ENCODE measurements around the gene IGF1R. TPM values are rescaled to one million over a fixed set of nuclear protein-coding genes. Genes with fewer than 3 reads are reported as not detected.

IGF1R gene
- polyA plus RNA-seq, 1 experiment, result 21.6 TPM

DNA sequence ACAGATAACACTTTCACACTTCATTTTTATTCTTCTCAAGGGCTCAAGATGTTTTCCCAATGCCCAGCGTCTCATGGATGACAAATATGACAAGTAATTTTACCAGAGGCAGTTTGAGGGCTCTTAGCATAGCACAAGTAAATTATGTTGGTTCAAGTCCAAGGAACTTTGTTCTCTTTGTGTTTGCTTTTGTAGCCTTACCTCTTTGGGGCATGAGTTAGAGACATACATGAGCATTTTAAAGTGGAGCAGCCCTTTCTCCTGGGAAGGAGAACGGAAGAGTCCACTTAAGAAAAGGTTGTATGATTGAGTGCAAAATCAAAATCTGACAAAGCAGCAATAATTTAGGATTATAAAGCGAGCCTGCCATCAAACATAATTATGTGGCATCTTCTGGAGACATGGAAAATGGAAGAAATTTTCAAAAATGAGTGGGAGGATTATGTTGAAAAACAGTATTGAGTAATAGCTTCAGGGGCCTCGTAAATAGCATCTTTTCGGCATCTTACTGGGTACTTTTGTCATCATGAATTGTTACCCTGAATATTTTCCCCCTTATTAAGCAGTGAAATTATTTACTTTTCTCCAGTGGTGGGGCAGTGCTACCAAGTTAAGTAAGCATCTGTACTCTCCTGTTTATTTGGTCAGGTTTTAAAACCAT is 293.4 kb downstream of the IGF1R start:
- no peak for DNase-seq (ENCODE audit: low read depth, low spot score)
- no peak overlapping the region for H3K4me3 ChIP-seq (ENCODE audit: low read depth, low read length)
- no peaks in the 10 kb centered on the region; the same call in 1 of the 2 replicates for H3K9me3 ChIP-seq (ENCODE audit: control insufficient read depth, insufficient read depth, low read length)
- TF ChIP-seq CTCF (IDR thresholded peaks at IDR 0.05; ENCODE audit: low read depth, low read length), result no peak
- CTCF ChIA-PET, result no interaction called here
- POLR2A ChIA-PET, result no interaction called here
- no peak overlapping the region for H3K27ac ChIP-seq (ENCODE audit: low read depth, low read length)
- H3K27me3 ChIP-seq (ENCODE audit: control insufficient read depth, insufficient read depth, low read length), result no peaks in the 10 kb centered on the region

GRCh38 chr15:98942431-98942830 is 294.1 kb downstream of the IGF1R start:
- no peak for TF ChIP-seq CTCF (IDR thresholded peaks at IDR 0.05; ENCODE audit: low read depth, low read length)
- no peak for DNase-seq (ENCODE audit: low read depth, low spot score)
- Histone ChIP-seq H3K27ac (ENCODE audit: low read depth, low read length) (no peak overlapping the region), H3K4me3 (ENCODE audit: low read depth, low read length) (no peak overlapping the region), H3K27me3 (ENCODE audit: control insufficient read depth, insufficient read depth, low read length) (no peaks in the 10 kb centered on the region), H3K9me3 (ENCODE audit: control insufficient read depth, insufficient read depth, low read length) (no peaks in the 10 kb centered on the region; the same call in 1 of the 2 replicates)
- POLR2A ChIA-PET, result no interaction called here
- CTCF ChIA-PET, result no interaction called here

DNA sequence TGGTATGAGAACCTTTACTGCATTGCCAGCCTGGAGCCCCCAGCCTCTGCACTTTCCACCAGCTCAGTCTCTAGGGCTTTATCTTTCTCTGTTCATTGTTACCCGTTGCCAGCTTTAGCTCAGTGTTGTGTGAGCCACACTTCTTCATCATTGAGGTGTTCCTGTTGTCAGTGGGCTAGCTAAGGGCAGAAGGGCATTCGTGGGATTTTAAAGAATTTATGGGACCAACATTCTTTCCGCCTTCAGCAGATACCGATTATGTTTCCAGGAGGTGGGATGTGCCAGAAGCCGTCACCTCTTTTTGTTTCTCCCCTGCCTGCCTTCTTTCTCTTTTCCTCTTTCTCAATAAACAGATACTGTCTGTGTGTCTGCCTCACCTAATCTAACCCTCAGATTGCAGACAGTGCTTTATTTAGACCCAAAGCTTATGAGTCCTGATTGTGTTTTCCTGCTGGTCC is 294.7 kb downstream of the IGF1R start:
- Histone ChIP-seq H3K9me3 (ENCODE audit: control insufficient read depth, insufficient read depth, low read length) (no peaks in the 10 kb centered on the region; the same call in 1 of the 2 replicates), H3K27ac (ENCODE audit: low read depth, low read length) (peak overlapping the region; percentile 39), H3K4me3 (ENCODE audit: low read depth, low read length) (no peak overlapping the region), H3K27me3 (ENCODE audit: control insufficient read depth, insufficient read depth, low read length) (no peaks in the 10 kb centered on the region)
- CTCF ChIA-PET, result no interaction called here
- DNase-seq (ENCODE audit: low read depth, low spot score), result no peak
- no peak for TF ChIP-seq CTCF (IDR thresholded peaks at IDR 0.05; ENCODE audit: low read depth, low read length)
- POLR2A ChIA-PET, result no interaction called here

DNA sequence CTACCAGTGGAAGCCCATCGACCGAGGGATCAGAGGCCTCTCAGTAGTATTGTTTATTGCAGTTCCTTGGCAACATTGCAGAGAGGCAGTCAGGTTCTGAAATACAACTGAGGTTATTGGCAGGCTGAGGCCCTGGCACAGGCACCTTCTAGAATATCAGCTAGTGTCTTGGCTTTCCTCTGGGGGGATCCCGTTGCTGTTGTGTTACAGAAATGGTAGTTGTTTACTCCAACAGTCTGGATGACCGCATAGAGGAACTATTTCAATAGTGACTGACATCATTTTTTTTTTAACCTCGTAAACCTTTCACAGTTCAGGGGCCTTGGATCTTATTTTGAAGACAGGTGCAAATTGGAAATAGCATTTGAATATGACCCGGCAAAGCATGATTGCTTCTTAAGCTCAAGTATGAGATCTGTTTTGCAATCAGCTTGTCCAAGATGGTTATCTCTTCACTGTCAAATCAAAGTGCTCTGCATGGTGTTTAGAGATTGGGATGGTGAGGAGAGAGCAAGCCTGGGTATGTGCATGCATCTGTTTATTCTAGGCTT is 295.3 kb downstream of the IGF1R start:
- DNase-seq (ENCODE audit: low read depth, low spot score), result no peak
- POLR2A ChIA-PET, result interaction anchor here (0.6 kb wide), 1 partner anchor 146 kb away, joined by 3 read pairs; no protein-coding TSS in a partner anchor
- H3K9me3 ChIP-seq (ENCODE audit: control insufficient read depth, insufficient read depth, low read length), result no peaks in the 10 kb centered on the region; the same call in 1 of the 2 replicates
- CTCF ChIA-PET, result interaction anchor here (0.6 kb wide), 1 partner anchor 114 kb away, joined by 3 read pairs; no protein-coding TSS in a partner anchor
- TF ChIP-seq CTCF (IDR thresholded peaks at IDR 0.05; ENCODE audit: low read depth, low read length), result no peak
- H3K4me3 ChIP-seq (ENCODE audit: low read depth, low read length), result no peak overlapping the region
- H3K27me3 ChIP-seq (ENCODE audit: control insufficient read depth, insufficient read depth, low read length), result no peaks in the 10 kb centered on the region
- H3K27ac ChIP-seq (ENCODE audit: low read depth, low read length), result peak overlapping the region; percentile 39

Measured in AG04450 (cell line).